NCI-H345 (cell line): Measurements from ENCODE around the gene FEZ2.

ENCODE experiments used
- DNase-seq: peaks from one replicate; lab custom pipeline; 2025; lab: John Stamatoyannopoulos, UW

Gene FEZ2

DNA sequence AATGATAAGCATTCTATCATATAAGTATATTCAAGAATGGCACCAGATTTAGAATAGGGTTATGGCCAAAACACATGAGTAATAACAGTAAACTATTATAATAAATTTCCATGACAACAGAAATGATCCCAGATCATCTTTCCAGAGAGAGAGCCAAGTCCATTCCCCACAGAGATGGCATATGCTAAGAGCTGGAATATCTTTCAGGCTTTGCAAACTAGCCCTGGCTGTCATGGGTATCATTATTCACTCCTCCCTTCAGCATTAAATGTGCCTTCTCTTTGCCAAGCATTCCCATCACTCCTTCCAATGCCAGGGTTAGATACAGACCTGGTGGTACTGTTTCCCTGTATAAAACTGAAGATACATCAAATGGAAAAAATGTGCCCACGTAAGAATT is 10.9 kb downstream of the FEZ2 start:
- DNase-seq = no peak

DNA sequence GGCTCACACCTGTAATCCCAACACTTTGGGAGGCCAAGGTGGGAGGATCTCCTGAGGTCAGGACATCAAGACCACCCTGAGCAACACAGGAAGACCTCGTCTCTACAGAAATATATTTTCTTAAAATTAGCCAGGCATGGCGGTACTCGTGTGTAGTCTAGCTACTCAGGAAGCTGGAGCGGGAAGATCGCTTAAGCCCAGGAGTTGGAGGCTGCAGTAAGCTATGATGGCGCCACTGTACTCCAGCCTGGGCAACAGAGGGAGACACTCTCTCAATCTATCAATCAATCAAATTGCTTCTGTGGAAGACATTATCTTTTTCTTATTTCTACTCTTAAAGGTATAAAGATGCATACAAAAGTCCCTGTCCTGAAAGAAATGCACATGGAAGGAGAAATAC is 11.3 kb downstream of the FEZ2 start:
- DNase-seq = no peak

DNA sequence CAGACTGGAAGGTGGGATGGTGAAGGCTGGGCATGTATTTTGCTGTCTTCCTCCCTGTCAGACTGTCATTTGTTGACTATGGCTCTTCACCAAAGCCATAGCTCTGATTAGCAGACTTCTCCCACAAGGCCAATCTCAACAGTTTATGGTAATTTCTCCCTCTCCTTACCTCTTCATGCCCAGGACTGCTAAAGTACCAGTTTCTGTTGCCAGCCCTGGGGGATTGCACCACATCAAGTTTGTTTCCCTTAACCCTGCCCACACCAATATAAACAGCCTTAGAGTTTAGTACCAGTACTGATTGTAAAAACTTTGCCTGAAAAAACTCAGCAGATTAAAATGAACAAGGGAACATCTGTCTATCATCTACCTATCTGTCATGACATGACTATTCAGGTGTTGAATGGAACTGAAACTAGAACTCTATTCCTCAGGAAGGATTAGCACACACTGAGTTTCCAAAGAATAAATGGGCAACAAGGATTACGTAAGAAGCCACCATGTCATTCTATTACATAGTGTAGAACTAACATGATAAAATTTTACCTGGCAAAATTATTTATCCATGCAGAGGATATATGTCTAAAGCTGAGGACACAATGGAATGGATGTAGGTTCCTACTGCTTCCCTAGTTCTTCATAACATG is 13.7 kb downstream of the FEZ2 start:
- no peak for DNase-seq

DNA sequence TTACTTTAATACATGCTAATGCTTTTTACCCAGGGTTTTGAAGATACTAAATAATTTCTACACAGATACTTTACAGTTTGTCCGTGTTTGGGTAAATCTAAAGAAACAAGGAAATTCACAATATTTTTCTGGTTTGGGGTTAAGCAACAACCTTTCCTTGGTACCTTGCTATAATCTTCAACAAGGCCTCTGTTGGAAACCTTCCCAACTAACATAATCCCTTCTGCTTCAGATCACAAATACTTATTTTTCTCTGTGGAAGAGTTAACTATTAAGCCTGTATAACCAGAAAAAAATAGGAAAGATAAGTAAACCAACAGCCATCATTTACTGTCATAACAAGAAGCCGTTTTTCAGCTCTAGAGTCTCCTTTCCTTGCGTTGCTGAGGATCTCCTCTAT is 15.0 kb downstream of the FEZ2 start:
- no peak for DNase-seq

DNA sequence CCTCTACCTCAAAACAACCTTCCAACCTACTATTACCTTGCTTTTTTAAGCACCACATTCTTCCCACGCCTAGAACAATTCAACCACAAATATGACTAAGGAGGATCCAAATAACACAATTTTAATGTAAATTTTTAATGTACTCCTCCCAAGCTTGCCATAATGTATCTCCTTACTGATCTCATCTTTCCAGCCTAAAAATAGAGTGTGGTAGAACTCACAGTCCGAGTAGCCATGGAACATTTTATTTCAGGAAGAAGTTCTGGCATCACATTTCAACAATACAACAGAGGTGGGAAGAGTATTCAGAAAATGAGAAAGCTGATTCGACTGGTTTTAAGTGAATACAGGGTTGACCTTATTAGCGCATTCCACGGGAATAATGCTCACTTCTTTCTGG is 15.4 kb downstream of the FEZ2 start:
- DNase-seq = no peak

DNA sequence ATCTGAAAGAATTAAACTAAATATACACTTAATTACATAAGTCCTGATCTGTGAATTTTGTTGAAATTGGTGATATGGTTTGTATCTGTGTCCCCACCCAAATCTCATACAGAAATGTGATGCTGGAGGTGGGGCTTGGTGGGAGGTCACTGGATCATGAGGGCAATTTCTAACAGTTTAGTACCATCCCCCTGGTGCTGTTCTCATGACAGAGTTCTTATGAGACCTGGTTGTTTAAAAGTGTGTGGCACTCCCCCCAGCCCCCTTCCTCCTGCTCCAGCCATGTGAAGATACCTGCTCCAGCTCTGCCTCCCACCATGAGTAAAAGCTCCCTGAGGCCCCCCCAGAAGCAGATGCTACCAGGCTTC is 18.7 kb downstream of the FEZ2 start:
- no peak for DNase-seq

DNA sequence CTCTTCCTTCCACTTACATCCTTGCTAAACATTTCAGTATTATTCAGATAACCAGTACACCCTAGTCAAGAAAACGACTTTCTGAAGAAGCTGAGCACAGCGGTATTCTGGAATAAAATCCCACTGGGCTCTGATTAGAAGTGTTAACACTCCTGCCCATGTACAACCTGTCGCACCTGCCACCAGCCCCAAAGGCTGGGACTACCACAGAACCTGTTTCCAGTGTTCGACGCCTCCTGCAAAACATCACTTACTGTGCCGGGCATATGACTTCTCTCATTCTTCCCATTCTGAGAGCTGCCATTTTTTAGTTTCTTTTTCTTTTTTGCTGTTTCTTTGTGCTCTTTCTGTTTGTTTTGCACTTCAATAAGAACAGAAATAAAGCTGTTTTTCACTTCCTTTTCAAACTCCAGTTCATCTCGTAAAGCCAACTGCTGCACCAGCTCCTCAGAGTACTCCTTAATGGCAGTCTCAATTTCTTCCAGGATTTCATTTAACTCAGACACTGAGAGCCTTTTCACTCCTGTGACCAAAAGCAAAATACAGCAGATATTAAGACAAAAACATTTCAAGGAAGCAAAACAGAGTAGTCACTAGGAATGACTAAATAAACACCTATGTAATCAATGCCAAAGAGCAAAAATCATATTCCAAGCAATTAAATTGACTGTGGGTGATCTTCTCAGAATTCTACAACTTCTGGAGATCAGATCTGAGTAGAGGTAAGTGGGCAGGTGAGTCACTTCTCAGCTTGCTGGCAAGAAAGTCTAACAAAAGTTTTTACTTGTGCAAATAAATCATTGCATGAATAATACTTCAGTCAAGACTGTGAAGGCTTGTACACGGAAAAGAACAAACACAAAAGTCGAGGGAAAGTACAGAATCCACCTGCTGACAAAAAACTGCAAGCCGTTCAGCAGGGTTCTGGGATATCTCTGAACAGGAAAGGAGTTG is 19.3 kb downstream of the FEZ2 start:
- no peak for DNase-seq

DNA sequence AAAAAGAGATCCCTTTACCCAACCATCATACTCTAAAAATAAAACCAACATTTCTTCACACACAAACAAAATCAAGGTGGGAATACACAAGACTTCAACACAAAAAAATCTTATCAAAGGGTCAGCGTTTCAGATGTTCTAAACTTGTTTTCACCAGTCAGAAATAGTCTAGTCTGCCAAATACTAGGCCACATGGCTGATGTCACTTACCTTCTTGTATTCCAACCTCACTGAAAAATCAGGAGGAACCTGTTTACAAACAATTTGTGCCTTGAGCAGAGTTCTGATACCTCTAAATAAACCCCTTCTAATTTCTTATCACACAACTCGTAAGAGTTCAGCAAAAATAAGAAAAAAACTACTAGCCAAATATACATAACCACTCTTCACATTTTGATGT is 20.1 kb downstream of the FEZ2 start:
- DNase-seq = no peak

DNA sequence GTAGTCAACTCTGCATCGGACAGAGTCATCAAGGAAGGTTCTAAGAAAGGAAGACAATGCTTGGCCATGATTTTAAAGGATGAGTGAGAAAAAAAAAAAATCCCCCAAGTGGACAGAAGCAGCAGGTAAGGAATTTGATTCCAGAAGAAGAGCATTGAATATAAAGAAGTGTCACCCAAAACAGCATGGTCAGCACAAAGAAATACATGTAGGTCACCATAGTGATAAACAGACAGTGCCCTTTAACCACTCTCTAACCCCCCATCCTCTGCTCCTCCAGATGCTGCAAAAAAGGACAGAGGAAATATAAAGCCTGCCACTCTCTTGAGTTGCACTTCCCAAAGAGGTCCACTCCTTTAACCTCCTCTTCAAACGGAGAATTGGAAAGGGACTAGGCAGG is 23.4 kb downstream of the FEZ2 start:
- no peak for DNase-seq

DNA sequence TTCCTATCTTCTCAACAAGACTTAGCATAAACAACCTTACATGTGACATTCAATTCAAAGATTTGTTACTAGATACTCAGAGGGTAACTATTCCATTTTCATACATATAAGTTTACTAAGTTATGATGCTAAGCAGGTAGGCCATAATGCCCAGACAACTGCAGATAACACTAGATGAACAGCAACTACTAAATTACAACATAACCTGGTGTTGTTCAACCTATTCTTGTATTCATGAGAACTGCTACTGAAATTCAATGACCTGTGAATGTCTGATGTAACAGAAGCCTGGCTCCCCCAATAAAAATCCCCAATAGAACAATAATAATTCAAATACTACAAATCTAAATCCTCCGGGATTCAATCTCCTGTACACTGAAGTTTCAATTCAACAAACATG is 24.8 kb downstream of the FEZ2 start:
- no peak for DNase-seq

DNA sequence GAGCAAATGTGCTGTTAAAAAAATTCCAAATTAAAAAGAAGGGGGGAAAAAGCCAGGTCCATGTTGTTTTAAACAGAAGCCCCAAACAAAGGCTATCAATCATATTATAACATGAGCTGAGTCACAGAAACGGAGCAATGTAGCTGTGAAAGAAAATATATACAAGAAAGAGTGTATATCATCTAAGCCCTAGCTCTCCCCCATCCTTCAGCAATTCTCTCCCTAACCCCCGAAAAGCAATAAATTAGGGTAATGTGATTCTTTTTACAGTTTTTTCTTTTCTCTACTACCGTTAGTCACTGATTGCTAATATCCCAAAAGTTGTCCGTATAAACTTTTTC is 25.3 kb downstream of the FEZ2 start:
- DNase-seq = no peak

DNA sequence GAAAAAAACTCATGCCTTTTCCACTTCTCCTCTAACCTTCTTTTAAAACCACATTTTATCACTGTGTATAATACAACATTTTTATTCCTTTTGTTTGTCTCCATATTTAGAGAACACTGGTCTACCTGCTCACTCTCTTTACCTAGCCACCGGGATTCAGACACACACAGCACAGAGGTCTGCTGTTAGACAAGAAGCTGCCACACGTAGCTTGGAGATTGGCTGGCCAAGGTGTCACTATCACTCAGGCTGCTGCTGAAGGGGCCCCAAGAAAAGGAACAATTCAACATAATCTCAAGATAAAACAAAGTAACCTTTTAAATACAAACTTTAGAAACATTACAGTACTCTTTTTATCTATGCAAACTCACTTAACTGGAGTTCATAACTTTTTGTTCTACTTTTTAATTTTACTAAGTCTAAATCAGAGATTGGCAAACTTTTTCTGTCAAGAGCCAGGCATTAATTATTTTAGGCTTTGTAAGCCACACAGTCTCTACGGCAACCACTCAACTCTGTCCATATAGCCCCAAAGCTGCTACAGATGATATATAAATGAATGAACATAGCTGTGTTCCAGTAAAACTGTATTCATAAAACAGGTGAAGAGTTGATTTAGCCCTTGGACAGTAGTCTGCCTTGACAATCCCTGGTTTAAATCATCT is 25.8 kb downstream of the FEZ2 start:
- DNase-seq = no peak

DNA sequence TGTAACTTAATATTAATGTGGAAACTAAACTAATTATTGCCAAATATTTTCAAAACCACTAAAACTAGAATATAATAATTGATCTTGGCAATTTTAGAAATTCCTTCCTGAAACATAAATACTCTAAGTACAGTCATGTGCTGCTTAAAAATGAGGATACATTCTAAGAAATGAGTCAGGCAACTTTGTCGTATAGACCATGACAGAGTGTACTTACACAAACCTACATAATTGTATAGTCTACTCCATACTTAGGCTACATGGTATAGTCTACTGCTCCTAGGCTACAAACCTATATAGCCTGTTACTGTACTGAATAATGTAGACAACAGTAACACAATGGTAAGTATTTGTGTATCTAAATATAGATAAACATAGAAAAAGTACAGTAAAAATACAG is 27.6 kb downstream of the FEZ2 start:
- no peak for DNase-seq

DNA sequence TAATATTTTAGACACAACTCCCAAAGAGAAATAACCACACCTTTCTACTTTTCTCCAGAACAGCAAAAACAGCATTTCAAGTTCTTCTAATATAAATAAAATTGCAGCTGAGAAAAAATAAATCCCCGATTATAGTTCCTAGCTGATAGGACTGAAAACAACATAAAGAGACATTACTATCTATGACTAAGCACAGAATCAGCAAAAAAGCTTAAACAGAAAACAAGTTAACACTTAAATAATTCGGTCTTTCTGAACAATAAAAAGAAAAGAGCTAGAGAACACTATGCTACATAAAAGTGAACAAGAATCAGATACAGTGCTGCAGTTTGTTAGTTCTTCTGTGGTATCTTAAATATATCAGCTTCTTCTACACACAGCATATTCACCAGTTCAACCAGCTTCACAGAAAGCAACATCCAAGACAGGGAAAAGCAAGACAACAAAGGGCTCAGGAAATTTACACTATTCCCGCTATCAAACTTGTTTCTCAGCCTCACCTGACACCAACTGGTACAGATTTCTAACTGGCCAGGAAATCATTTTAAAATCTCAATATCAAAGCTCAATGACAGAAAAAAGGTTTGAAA is 28.6 kb downstream of the FEZ2 start:
- no peak for DNase-seq

DNA sequence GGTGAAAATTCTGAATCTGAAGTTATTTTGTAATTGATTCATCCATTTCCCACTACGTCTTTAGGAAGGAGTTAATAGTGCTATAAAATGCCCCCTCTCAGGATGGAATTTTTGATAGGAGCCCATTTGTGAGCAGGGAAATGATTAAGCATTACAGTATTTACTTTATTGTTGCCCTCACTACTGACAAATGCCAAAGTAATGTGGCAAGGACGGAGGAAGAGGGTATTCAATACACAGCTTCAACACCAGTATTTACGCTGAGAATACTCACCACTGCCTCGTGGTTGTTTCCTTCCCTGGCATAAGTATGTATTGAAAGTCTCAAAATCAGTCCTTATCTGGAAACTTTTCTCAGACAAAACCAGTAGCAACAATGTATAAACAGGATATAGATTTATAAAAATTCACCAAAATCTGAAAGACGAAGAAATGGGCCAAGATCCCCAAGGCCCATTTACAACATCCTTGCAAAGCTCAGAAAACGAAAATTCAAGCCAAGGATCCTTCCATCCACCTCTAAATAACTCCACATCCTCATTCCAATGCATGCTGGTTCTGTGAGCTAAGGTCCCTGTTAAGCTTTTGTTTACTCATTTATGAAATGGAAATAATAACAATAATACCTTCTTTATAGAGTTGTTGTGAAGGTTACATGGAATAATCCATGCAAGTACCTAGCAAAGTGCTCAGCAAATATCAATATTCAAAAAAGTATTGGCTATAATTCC is 29.3 kb downstream of the FEZ2 start:
- no peak for DNase-seq

DNA sequence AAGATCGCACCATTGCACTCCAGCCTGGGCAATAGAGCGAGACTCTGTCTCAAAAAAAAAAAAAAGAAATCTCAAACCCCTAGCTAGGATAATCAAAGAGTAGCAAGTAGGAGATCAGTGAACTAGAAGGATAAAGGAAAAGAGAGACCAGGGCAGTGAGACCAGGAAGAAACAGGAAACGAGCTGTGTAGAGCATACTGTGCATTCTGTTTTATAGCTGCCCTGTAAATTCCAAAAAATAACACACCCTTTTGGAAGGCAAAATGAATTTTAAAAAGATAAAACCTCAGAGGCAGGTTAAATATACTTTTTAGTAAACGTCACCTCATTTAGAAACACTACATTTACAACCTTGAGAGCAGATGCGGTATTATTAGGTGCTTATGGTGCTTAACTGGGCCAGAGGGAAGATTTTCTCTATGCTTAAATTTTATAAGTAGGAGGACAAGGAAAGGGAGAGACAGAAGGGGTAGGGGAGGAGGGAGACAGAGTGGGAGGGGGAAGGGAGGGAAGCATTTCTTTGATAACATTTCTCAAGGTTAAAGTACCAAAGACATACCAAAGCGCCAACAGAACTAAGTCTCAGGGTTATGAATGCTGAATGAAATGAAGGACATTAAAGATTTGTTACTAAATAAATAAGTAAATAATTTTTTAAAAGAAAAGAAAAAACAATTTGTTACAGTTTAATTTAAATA is 30.1 kb downstream of the FEZ2 start:
- DNase-seq = no peak

DNA sequence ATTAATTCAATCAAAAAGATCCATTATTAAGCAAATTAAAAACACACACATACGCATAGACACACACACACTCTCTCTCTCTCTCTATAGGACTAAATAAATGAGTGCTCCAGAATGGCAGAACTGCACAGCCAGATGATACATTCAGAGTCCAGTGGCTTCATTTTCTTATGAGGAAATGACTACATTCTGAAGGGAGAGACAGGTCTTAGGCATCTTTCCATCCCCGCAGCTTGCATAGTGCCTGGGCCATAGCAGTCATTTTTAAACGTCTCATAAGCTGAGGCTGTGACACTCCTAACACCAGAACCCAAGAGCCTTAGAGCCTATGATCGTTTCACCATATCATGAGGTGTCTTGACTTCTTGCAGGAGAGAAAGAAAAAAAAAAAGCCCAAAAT is 31.1 kb downstream of the FEZ2 start:
- no peak for DNase-seq

DNA sequence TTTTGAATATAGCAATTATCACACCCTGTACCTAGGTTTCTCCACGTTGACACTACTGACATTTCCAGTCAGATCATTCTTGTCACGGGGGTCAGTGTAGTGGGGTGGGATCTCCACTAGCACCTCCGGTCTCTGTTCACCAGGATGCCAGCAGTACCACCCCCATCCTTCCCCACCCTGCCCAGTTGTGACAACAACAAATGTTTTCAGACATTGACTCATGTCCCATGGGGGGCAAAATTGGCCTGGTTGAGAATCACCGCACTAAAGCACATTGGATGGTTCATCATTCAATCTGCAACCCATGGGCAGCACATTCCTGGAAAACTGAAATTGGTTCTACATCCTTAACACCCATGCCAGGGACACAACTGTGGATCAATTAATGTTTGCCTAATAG is 32.3 kb downstream of the FEZ2 start:
- DNase-seq = no peak

DNA sequence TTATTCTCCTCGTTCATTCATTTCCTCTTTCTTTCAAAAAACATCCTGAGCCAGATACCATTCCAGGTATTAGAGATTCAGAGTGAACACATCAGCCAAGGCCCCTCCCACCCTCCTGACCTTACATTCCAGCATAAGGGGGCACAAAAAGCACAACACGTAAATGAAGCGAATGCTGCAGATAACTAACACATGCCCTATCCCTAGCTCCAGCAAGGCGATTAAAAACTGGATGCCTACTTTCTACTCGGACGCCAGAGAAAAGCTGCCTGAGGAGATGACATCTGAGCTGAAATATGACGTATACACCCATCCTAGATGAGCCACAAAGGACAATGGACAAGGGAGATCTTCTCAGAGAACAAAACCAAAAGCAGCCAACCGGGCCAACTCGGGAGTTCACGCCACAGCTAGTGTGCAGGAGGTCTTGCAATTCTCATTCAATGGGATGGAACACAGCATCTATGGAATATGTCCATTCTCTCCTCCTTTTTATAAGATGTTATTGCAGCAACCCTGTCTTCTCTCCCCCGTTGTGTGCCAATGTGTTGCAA is 33.5 kb downstream of the FEZ2 start:
- no peak for DNase-seq

DNA sequence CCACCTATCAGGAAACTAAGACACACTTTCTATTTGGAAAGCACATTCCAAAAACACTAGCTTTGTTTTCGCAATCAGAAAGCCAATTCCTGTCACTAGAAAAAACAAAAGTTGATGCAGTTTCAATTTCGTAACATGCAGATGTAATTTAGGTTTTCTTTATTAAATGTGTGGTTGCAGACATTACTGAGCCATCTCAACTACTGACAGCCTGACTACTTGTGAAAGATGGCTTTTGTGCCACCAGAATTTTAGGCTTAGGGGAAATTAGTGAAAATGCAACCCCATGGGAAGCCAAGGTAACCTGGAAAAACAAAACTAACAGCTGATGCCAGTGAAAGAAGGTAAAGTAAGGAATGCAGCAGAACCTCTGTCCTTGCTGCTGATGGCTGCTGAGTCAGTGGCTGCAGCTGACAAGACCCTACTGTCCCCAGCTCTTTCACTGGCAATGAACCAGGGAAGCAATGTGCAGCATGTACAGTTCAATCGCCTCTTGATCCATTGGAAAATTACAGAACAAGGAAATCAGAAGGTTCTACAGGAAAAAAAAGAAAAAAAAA is 34.9 kb downstream of the FEZ2 start:
- DNase-seq = no peak

DNA sequence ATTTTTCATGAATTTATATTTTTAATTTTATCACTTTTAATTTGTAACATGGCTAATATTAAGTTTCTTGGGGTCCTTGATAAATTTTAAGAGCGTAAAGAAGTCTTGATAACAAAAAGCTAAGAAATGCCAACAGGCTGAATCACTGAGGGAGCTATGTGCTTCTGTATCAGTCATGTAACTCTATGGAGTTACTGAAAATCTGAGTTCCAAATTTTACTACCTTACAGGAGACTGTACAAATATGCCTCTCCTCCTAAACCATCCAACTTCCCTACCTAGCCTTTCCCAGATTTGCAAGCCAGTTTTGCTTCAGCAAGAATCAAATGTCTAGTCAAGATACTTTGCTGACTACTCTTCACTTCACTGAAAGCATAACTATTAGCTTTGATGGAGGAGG is 35.7 kb downstream of the FEZ2 start:
- no peak for DNase-seq
